Measurements from ENCODE around the gene ACTL9. TPM values are rescaled to one million over a fixed set of nuclear protein-coding genes. Genes with fewer than 3 reads are reported as not detected.

The ACTL9 gene
- total and polyA plus RNA-seq, 10 of the 15 experiments (the other 5 are each of a cell fraction or from before 2014, with no cell fraction given), result not detected

DNA sequence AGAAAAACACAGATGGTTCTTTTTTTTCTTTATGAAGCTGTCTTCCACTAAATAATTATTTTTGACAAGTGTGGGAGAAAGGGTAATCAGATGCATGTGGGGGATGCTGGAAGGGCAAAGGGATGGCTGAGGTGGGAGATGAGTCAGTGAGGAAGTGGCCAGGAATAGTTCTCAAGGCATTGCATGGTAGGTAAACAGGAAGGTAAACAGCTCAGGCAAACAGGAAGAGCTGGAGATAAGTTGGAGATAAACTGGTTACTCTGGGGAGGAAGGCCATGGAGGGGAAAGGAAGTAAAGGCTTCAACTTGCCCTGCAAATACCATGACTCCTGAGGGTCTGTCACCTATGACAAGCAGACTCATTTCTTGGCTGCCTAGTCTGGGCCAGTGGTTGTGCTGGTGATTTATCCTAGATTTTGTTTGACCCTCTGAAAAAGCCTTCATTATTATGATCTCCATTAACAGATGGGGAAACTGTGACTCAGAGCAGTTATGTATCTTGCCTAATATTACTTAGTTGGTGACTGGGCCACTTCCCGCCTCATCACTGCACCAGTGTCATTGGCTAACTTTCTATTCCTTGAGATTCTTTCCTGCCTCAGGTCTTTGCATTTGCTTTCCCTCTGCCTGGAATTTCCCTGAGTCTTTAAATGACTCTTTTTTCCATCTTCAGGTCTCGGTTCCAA is 17.1 kb downstream of the ACTL9 start:
- intact Hi-C loops (cut with micrococcal nuclease; ENCODE audit: unreplicated experiment) (no loop called here), in situ Hi-C loops (cut with MboI) (no loop called here)
- Histone ChIP-seq H3K4me2 (ENCODE audit: control insufficient read depth, insufficient read depth) (no peak overlapping the region), H2AFZ (ENCODE audit: control insufficient read depth, low read depth, low read length) (no peak overlapping the region), H3K9me3 (replicated peaks; ENCODE audit: control insufficient read depth, insufficient read depth, low read length) (no peaks in the 10 kb centered on the region; the same call in 2 of the 3 replicates), H3K4me1 (ENCODE audit: control insufficient read depth, insufficient read depth, low read length) (no peaks in the 10 kb centered on the region), H3K27ac (ENCODE audit: control insufficient read depth, insufficient read depth) (no peak overlapping the region), H3K4me3 (no peak overlapping the region), H3K36me3 (ENCODE audit: control insufficient read depth in 2 of 2, insufficient read depth in 2 of 2, low read length in 1 of 2) (no peaks in the 10 kb centered on the region), H3K79me2 (ENCODE audit: control insufficient read depth, insufficient read depth, low read length) (no peaks in the 10 kb centered on the region), H3K9ac (ENCODE audit: control insufficient read depth, insufficient read depth, low read length) (no peak overlapping the region), H3K27me3 (replicated peaks in 1 of 2; ENCODE audit: control insufficient read depth in 2 of 2, insufficient read depth in 2 of 2, low read length in 1 of 2) (no peaks in the 10 kb centered on the region), H4K20me1 (ENCODE audit: control insufficient read depth, insufficient read depth) (no peaks in the 10 kb centered on the region)
- SMC1A ChIA-PET (ENCODE audit: uncharacterized antibody, unreplicated experiment), result no interaction called here
- DNase-seq (ENCODE audit: low read depth, low spot score) (no peak), FAIRE-seq (no peak), ATAC-seq (no peak)
- WGBS (ENCODE audit: insufficient coverage, insufficient replicate concordance, low lambda C conversion rate, missing lambda C conversion rate), result 0% methylated on average over 2 of the region's 2 CpGs
- TF ChIP-seq, protein P1, sequence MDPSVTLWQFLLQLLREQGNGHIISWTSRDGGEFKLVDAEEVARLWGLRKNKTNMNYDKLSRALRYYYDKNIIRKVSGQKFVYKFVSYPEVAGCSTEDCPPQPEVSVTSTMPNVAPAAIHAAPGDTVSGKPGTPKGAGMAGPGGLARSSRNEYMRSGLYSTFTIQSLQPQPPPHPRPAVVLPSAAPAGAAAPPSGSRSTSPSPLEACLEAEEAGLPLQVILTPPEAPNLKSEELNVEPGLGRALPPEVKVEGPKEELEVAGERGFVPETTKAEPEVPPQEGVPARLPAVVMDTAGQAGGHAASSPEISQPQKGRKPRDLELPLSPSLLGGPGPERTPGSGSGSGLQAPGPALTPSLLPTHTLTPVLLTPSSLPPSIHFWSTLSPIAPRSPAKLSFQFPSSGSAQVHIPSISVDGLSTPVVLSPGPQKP (IDR thresholded peaks at IDR 0.05; ENCODE audit: low read depth, low read length), result no peak
- TF ChIP-seq SRF (IDR thresholded peaks at IDR 0.05; ENCODE audit: low read depth in 2 of 2, low read length in 2 of 2) (no peak), ASH2L (IDR thresholded peaks at IDR 0.05; ENCODE audit: borderline replicate concordance, low read depth) (no peak), MXI1 (IDR thresholded peaks at IDR 0.05; ENCODE audit: low read depth, low read length) (no peak), NRF1 (conservative IDR thresholded peaks at IDR 0.05; ENCODE audit: low read depth, low read length) (no peak), RCOR1 (conservative IDR thresholded peaks at IDR 0.05; ENCODE audit: low read depth, low read length) (no peak), RELA (IDR thresholded peaks at IDR 0.05; ENCODE audit: borderline replicate concordance, partially characterized antibody) (no peak), EGR1 (IDR thresholded peaks at IDR 0.05; ENCODE audit: borderline replicate concordance in 1 of 2, low read depth in 2 of 2, low read length in 2 of 2) (no peak), SMAD1 (IDR thresholded peaks at IDR 0.05; ENCODE audit: low read depth, partially characterized antibody) (no peak), NR2C1 (IDR thresholded peaks at IDR 0.05) (no peak), KAT2A (conservative IDR thresholded peaks at IDR 0.05; ENCODE audit: control insufficient read depth, low read depth, low read length) (no peak), HDAC6 (IDR thresholded peaks at IDR 0.05; ENCODE audit: unreplicated experiment) (no peak), SUPT20H (IDR thresholded peaks at IDR 0.05; ENCODE audit: borderline replicate concordance, control insufficient read depth, low read depth, low read length) (no peak), CBX3 (IDR thresholded peaks at IDR 0.05; ENCODE audit: borderline replicate concordance, low read depth) (no peak), POLR2AphosphoS2 (IDR thresholded peaks at IDR 0.05; ENCODE audit: low read depth, low read length) (no peak), SREBF2 (IDR thresholded peaks at IDR 0.05; ENCODE audit: low read length) (no peak)
- TF ChIP-seq, protein P2, sequence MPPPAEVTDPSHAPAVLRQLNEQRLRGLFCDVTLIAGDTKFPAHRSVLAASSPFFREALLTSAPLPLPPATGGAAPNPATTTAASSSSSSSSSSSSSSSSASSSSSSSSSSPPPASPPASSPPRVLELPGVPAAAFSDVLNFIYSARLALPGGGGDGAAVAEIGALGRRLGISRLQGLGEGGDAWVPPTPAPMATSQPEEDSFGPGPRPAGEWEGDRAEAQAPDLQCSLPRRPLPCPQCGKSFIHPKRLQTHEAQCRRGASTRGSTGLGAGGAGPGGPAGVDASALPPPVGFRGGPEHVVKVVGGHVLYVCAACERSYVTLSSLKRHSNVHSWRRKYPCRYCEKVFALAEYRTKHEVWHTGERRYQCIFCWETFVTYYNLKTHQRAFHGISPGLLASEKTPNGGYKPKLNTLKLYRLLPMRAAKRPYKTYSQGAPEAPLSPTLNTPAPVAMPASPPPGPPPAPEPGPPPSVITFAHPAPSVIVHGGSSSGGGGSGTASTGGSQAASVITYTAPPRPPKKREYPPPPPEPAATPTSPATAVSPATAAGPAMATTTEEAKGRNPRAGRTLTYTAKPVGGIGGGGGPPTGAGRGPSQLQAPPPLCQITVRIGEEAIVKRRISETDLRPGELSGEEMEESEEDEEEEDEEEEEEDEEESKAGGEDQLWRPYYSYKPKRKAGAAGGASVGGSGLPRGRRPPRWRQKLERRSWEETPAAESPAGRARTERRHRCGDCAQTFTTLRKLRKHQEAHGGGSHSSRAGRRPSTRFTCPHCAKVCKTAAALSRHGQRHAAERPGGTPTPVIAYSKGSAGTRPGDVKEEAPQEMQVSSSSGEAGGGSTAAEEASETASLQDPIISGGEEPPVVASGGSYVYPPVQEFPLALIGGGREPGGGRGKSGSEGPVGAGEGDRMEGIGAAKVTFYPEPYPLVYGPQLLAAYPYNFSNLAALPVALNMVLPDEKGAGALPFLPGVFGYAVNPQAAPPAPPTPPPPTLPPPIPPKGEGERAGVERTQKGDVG (CRISPR knock-in tag; IDR thresholded peaks at IDR 0.05), result no peak
- BruUV-seq (replicated peaks), result no TSS peak
- RAD21 ChIA-PET (ENCODE audit: unreplicated experiment), result no interaction called here
- CTCF ChIA-PET, result interaction anchor here (0.7 to 1.9 kb wide), 2 partner anchors 11 to 13 kb away, joined by 3 to 7 read pairs; no protein-coding TSS in a partner anchor
- POLR2A ChIA-PET, result no interaction called here

All from GM12878 (cell line).